Stimulated activated CD8-positive, alpha-beta memory T cell treated with anti-CD3 and anti-CD28 coated beads, Interleukin-15, amount 100 ng/mL, for 24 hours (primary cell): Measurements from ENCODE around the gene INTS11.

ENCODE experiments used
- DNase-seq: peaks from one replicate; pipeline ENCODE4 v3.0.0-alpha.2; 2020; ENCODE audit warnings: low read depth

INTS11 gene

DNA sequence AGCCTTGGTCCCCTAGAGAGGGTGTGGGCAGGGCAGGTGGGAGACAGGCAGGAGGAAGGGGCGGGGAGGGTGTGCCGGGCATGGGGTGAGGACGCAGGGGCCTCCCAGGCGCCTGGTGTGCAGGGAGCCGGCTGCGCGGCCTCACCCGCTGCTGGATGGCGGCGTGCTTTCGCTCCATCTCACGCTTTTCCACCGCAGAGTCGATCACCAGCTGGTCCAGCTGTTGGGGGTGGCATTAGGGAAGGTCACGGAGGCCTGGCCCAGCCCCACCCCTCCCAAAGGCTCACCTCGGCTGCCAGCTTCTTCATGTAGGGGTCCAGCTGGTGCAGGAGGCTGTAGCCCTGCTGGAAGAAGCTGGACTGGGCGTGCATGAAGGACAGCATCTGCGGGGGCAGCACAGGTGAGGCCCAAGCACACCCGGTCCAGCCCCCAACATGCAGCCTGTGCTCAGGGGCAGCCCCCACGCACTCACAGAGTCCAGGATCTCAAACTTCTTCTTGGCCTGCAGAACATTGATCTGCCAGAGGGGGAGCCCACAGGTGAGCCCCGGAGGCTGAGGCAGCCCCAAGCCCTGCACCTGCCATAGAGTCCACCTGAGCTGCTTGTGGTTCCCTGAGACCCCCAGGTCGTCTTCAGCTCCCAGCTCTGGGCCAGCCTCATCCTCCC, 24.6 kb downstream of the INTS11 start:
- no peak for DNase-seq

DNA sequence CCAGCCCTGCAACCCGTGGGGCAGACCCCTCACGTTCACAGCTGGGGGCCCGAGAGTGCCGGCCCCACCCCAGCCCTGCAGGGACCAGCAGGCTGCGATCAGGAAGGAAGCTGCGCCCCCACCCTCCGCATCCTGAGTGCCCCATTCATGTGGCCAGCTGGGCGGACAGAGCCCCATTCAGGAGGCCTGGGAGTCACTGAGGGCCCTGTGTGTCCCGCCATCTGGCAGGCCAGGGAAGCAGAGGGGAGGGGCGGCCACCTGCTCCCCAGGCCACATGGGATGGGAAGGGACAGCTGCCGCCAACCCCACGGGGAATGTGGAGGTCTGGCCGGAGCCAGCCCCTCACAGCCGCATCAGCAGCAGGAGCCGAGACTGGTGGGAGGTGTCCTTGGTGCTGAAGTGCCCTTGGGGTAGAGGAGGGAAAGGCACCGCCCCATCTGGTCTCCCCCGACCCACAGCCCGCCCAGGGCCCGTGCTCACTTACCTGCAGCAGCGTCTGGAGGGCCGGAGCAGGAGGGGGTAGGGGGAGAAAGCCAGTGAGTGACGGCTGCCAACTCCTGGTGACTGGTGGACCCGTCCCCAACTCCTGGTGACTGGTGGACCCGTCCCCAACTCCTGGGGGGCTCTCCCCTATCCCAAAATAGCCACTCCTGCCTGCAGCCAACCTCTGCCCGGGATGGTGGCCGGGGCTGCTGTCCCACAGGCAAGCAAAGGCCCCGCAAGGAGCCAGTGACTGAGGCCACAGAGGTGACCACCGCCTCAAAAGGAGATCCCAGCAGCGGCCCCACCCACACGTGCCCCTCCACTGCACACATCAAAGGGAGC, 25.4 kb downstream of the INTS11 start:
- no peak for DNase-seq

DNA sequence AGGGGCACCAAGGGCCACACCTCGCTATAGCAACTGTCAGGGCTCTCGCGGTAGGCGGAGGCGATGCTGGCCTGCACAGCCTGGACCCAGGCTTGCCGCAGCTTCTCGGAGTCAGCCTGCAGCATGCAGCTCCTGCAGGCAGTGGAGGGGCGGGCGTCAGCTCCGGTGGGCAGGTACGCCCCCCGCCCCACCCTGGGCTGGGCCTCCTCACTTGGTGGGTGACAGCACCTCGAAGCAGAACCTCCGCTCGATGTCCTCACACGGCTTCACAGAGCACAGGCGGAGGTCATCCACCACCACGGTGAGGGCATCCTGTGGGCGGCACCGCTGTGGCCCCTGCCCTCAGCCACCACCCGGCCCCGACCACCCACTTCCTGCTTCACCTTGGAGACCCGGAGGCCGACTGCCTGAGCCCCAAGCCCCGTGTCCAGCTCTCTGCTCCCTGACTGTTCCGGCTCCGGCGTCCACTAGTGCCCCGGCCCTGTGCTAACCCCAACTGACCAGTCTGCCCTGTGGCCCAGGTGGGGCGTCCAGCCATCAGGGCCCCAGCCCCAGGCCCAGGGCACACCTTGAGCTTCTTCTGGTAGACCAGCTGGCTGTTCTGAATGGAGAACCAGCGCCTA, 26.5 kb downstream of the INTS11 start:
- DNase-seq = no peak

DNA sequence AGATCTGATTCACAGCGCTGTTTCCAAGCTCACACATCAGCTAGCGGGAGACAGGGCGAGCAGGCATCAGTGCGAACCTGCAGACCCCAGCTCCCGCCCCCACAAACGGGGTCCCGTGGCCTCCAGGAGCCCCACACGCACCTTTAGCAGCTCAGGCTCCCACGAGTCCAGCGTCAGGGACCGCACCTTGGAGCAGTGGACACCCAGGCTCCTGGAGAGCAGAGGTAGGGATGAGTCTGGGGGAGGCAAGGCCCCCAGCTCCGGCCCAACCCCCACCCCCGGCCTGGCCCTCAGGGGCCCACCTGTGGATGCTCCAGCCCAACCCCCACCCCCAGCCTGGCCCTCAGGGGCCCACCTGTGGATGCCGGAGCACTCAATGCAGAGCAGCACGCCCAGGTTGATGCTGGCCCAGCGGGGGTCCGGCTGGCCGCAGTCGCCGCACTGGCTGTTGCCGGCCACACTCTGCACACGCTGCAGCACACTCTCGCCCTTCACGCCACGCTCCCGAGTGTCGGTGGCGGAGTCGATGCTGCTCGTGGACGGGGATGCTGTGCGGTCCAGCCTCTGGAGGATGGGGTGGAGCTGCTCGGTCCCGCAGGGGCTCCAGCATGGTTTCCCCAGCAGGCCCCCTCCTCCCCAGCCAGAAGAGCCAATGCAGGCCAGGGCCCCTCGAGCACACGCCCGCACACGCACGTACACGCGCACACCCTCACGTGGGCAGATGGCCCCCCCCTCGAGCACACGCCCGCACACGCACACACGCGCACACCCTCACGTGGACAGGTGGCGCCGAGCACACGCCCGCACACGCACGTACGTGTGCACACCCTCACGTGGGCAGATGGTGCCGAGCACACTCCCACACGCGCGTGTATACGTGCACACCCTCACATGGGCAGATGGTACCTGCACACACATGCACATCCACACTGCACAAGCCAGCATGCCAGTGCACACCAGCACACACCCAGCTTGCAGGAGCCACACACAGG, 28.1 kb downstream of the INTS11 start:
- no peak for DNase-seq

DNA sequence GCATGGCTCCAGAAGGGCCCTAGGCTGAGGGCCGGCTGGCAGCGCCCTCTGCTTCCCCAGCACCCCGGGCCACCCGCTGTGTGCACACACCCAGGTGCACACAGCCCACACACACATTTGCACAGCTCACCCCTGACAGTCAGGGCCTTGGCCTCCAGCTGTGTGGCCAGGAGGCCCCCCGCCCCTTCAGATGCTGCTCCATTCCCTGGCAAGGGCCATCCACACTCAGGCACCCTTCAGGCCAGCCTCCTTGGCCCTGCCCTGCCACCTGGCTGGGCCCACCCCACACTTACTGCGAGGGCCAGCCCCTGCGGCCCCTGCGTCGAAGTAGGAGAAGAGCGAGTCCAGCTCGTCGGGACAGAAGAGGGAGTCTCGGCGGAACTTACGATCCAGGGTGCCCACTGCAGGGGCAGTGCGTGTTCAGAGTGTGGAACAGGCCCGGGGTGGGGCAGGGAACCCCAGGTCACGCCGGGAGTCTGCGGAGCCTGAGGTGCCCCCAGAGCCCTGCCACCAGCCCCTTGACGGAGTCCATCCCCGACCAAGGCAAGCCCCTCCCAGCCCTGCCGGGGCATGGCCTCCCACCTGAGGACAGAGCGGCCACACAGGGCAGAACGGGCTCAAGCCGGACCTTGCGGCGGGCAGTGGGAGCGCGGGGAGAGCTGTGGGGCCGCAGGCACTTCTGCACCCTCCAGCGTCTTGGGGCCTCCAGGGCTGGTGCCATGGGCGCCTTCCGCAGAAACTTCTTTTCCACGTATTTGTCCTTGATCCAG, 29.1 kb downstream of the INTS11 start:
- no peak for DNase-seq

DNA sequence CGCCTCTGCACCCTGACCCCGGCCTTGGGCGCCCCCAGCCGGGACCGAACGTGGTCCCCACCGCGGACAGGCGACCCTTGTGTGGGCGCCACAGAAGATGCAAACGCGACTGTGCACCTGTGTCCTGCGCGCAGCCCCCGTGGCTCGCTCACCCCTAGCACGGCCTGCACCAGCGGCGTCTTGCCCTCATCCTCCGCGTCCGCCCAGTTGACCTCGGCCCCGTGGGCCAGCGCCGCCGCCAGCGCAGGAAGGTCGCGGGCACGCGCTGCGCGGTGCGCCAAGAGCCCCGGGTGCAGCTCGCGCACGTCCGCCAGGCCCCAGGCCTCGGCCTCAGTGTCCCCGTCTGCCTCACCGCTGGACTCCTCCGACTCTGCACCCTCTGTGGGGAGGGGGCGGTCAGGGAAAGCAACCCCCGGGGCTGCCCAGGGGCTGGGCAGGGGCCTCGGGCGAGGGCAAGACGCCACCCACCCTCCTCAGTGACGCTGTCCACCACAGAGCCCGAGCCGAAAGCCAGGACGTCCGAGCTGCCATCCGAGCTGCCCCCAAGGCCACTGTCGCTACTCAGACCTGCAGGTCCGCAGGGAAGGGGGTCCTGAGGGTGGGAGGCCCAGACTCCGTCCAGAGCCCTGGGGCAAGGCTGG, 30.1 kb downstream of the INTS11 start:
- DNase-seq = no peak

DNA sequence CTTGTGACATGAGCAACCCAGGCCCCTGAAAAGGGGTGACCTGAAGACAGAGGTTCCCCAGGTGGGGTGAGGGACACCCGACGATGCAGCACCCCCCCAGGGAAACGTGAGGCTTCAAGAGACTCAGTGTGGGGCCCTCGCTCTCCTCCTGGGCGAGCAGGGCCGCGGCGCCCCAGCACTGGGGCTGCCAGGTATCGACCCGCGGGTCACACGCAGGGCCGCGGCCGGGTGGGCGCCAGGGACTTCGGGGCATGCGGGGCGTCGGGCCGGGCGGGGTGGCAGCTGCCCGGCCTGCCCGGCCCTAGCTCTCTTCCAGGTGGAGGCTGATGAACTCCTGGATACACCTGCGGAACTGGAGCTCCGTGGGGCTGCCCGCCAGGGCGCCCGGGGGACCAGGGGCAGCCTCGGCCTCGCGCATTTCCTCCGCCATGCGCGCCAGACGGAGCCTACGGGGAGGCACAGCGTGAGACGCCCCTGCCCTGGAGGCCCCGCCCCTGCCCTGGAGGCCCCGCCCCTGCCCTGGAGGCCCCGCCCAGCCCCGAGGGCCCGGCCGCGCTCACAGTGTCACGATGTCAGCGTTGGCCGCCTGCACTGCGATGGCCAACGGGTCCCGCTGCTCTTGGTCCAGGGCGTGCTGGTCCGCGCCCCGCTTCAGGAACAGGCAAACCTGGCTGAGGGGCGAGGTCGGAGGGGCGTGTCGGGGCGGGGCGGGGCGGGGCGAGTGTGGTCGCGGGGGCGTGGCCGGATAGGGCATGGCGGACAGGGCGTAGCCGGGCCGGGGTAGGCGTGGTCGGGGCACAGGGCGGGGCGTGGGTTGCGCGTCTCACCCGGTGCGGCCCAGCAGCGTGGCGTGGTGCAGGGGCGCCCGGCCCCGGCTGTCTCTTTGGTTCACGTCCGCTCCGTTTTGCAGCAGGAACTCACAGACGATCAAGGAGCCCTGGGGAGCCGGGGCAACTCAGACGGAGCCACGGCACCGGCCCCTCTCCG, 30.9 kb downstream of the INTS11 start:
- DNase-seq = no peak

DNA sequence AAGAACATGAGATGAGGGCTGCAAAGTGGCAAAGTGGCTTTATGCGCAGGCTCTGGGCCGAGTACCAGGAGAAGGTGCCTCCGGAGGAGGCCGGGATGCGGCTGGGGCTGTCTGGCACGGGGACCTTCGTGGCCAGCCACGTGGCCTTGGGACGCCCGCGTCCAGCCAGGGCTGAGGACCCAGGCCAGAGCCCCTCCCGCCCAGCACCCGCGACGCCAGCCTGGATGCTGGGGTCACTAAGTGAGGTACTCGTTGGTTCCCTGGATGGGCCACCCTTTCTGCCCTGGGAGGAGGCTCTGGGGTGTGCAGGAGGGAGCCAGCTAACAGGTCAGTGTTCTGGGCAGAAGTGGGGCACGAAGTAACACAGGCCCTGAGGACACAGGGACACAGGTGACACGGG, 31.6 kb downstream of the INTS11 start:
- DNase-seq = no peak

DNA sequence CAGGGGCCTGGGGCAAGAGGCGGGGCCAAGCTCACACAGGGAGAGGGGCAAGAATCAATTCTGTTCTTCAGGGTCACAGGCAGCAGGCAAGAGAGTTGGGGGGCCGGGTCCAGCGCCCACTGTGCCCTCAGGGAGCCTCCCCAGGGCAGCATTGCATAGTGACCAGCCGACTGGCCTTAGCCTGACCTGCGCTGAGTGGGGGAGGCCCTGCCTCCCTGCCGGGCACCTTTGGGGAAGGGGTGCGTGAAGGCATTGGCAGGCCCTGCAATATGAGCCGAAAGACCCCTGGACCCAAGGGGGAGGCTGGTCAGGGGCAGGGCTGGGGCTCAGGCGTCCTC, 32.0 kb downstream of the INTS11 start:
- no peak for DNase-seq

DNA sequence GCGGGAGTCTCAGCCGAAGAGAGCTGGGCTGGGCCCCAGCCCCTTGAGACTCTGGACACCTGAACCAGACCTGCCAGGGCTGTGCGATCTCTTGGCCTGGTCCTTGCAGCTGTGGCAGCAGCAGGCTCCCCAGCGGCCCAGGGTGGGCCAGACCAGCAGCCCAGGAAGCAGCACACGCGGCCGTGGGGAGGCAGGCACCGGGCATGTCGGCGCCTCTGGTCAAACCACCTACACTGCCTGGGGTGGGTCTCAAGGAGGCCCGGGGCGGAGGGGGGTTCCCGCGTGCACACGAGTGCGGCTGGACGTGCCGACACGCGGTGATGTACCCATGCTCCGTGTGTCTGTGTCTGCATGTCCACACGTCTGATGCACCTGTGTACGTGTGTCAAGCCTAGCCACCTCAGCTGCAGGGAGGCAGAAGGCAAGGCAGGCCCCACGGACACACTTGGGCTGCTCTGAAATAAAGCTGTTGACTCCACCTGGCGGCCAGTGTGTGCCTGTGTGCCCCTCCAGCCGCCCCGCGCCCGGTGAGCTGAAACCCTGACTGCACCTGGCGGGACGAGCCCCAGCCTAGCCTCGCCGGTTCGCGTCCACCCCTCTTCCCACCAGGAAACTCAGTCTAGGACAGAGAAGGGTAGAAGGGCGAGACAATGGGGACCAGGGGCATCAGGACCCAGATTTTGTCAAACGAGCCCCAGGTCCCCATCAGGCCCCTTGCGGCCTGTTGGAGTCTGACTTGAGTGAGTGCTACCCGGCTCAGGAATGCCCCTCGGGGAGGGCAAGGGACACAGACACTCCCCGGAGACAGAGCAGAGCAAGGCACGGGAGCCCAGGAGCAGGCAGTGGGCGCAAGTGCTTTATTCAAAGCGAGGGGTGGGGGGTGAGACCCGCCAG, 32.7 kb downstream of the INTS11 start:
- DNase-seq = no peak

DNA sequence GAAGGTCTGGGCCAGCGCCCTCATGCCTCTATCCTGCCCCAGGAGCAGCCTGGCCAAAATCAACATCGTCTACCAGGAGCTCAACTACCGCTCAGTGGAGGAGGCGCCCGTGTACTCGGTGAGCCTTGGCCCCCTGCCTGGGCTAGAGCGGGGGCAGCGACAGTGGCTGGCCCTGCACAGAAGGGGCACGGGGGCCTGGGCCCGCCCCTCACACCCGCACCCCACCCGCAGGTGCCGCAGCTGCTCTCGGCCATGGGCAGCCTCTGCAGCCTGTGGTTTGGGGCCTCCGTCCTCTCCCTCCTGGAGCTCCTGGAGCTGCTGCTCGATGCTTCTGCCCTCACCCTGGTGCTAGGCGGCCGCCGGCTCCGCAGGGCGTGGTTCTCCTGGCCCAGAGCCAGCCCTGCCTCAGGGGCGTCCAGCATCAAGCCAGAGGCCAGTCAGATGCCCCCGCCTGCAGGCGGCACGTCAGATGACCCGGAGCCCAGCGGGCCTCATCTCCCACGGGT, 33.4 kb downstream of the INTS11 start:
- no peak for DNase-seq

DNA sequence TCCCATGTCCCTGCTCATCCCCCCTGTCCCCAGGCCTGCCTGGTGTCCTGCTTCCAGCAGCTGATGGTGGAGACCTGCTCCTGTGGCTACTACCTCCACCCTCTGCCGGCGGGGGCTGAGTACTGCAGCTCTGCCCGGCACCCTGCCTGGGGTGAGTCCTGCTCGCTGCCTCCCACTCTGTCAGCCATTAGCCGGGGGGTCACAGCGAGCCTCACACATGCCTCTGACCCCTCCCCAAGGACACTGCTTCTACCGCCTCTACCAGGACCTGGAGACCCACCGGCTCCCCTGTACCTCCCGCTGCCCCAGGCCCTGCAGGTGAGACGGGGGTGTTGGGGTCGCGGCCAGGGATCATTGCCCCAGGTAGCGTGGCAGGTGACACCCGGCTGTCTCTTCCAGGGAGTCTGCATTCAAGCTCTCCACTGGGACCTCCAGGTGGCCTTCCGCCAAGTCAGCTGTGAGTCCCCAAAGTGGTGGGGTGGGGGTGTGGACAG, 34.2 kb downstream of the INTS11 start:
- DNase-seq = no peak

DNA sequence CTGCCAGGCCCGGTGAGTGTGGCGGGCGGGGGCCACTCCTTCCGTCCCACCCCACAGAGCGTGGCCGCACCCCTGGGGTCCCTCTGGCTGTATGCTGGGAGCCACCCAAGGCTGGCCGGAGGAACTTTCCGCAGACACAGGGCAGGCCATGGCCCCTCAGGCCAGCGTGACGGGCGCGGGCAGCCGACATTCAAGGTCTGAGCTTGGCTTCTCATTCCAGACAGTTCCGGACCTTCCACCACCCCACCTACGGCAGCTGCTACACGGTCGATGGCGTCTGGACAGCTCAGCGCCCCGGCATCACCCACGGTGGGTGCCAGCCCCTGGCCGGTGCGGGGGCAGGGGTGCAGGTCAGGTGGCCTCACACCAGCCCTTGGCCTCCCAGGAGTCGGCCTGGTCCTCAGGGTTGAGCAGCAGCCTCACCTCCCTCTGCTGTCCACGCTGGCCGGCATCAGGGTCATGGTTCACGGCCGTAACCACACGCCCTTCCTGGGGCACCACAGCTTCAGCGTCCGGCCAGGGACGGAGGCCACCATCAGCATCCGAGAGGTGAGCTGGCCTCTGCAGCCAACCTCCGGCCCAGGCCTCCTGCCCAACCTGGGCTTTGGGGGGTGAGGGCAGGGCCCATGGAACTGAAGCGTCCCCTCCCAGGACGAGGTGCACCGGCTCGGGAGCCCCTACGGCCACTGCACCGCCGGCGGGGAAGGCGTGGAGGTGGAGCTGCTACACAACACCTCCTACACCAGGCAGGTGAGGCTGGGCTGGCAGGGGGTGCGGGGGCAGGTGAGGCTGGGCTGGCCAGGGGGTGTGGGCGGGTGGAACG, 37.0 kb downstream of the INTS11 start:
- no peak for DNase-seq

DNA sequence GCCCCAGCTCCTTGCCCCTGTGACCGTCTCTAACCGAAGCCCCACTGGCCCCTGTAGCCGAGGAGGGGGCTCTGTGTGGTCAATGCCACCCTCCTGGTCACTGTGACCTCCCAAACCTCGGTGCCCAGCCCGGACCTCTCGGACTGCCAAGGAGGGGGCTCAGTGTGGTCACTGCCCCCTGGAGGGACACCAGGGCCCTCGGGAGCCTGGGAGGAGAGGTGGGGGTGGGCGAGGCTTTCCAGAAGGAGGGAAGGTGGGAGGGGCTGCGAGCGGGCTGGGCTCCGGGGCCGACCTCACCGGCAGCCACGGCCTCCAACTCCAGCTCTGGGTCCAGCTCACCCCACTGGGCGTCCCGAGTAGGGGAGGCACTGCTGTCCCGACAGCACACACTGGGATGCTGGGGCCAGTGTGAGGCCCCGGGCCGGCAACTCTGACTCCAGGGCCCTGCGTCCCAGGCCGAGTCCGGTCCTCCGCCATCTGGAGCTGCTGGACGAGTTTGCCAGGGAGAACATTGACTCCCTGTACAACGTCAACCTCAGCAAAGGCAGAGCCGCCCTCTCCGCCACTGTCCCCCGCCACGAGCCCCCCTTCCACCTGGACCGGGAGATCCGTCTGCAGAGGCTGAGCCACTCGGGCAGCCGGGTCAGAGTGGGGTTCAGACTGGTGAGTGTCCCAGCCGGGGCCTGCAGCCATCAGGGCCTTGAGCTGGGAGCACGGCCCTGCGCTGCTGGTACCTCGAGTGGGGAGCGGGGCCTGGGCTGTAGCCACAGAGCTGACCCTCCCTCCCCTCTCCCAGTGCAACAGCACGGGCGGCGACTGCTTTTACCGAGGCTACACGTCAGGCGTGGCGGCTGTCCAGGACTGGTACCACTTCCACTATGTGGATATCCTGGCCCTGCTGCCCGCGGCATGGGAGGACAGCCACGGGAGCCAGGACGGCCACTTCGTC, 37.9 kb downstream of the INTS11 start:
- no peak for DNase-seq

DNA sequence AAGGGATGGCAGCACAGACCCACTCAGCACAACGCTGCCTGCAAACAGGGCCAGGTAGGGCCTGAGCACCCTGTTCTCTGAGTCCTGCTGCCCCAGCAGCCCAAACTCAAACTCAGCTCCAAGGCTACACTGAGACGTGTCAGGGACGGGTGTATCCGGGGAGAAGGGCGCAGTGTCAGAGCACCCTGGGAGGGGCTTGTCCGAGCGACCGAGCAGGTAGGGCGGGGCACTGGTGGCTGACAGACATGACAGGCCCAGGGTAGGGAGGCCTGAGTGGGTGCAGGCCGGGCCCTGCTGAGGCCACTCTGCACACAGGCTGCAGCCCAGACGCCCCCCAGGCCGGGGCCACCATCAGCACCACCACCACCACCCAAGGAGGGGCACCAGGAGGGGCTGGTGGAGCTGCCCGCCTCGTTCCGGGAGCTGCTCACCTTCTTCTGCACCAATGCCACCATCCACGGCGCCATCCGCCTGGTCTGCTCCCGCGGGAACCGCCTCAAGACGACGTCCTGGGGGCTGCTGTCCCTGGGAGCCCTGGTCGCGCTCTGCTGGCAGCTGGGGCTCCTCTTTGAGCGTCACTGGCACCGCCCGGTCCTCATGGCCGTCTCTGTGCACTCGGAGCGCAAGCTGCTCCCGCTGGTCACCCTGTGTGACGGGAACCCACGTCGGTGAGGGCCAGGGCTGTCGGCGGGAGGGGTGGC, 38.7 kb downstream of the INTS11 start:
- no peak for DNase-seq
